GM23338 (cell line): ENCODE measurements around the gene UBE2H. TPM values are rescaled to one million over a fixed set of nuclear protein-coding genes. Genes with fewer than 3 reads are reported as not detected.
A peak's percentile ranks its signal among the peaks of the same experiment; 100 is the strongest.
"Not testable (repeated sequence)": the region's sequence is repeated elsewhere in the genome, so short reads cannot be mapped to it uniquely, and the experiment has no call there.

Experiments
- ATAC-seq: fragments of 200-7000 bp; cut with Tn5 transposase; 3 replicates; pipeline ENCODE4 v1.9.1; 2020
- DNase-seq: peaks from one replicate; pipeline ENCODE4 v3.0.0-alpha.2; 2015; ENCODE audit warnings: low spot score
- H2AFZ ChIP-seq: fragments of 200-600 bp; sonication (generic); 2 replicates; pipeline ENCODE4 v1.8.0; 2016; ENCODE audit warnings: antibody characterized with exemption, mild to moderate bottlenecking, moderate library complexity
- H3F3A ChIP-seq: fragments of 200-600 bp; sonication (generic); replicated peaks from 2 replicates; pipeline ENCODE4 v1.8.0; 2017; ENCODE audit warnings: antibody characterized with exemption, mixed run types, low read depth
- H3K27ac ChIP-seq: fragments of 200-600 bp; sonication (generic); 2 replicates; pipeline ENCODE4 v1.6.1; 2016; ENCODE audit warnings: low read depth
- H3K27me3 ChIP-seq: fragments of 200-600 bp; sonication (generic); 2 replicates; pipeline ENCODE4 v1.8.0; 2016; ENCODE audit warnings: mild to moderate bottlenecking, mixed run types, moderate library complexity; ENCODE audit not compliant: insufficient read depth
- H3K36me3 ChIP-seq: fragments of 200-600 bp; sonication (generic); 2 replicates; pipeline ENCODE4 v1.8.0; 2016; ENCODE audit warnings: mild to moderate bottlenecking; ENCODE audit not compliant: insufficient read depth
- H3K4me1 ChIP-seq: fragments of 200-600 bp; sonication (generic); 2 replicates; pipeline ENCODE4 v1.8.0; 2016; ENCODE audit warnings: mild to moderate bottlenecking, moderate library complexity; ENCODE audit not compliant: insufficient read depth
- H3K4me2 ChIP-seq: fragments of 200-600 bp; sonication (generic); 2 replicates; pipeline ENCODE4 v1.7.1; 2017; ENCODE audit warnings: mixed run types
- H3K4me3 ChIP-seq: fragments of 200-600 bp; sonication (generic); 2 replicates; pipeline ENCODE4 v1.6.1; 2016; ENCODE audit warnings: mixed run types
- H3K79me2 ChIP-seq: fragments of 200-600 bp; sonication (generic); replicated peaks from 2 replicates; pipeline ENCODE4 v1.8.0; 2017; ENCODE audit warnings: mild to moderate bottlenecking; ENCODE audit not compliant: insufficient read depth
- H3K9me2 ChIP-seq: fragments of 200-600 bp; sonication (generic); 2 replicates; pipeline ENCODE4 v1.8.0; 2017; ENCODE audit not compliant: insufficient read depth
- H4K20me1 ChIP-seq: fragments of 200-600 bp; sonication (generic); replicated peaks from 2 replicates; pipeline ENCODE4 v1.8.0; 2017; ENCODE audit warnings: mild to moderate bottlenecking; ENCODE audit not compliant: insufficient read depth
- H3K27ac Mint-ChIP-seq: 2 replicates; pipeline ENCODE4 v1.8.0; 2020; ENCODE audit warnings: inconsistent platforms, mild to moderate bottlenecking, moderate library complexity, mixed read lengths
- H3K27me3 Mint-ChIP-seq: 3 replicates; pipeline ENCODE4 v1.8.0; 2022; ENCODE audit warnings: low read depth, mild to moderate bottlenecking, moderate library complexity, mixed read lengths, inconsistent platforms; ENCODE audit not compliant: insufficient read depth, poor library complexity
- H3K36me3 Mint-ChIP-seq: 3 replicates; pipeline ENCODE4 v1.8.0; 2021; ENCODE audit warnings: low read depth, mild to moderate bottlenecking, inconsistent platforms, moderate library complexity, mixed read lengths
- H3K4me1 Mint-ChIP-seq: 3 replicates; pipeline ENCODE4 v1.8.0; 2020; ENCODE audit warnings: mild to moderate bottlenecking, inconsistent platforms, mixed read lengths
- H3K4me3 Mint-ChIP-seq: 3 replicates; pipeline ENCODE4 v1.8.0; 2021; ENCODE audit warnings: moderate library complexity, mild to moderate bottlenecking, inconsistent platforms, mixed read lengths
- H3K9me3 Mint-ChIP-seq: 3 replicates; pipeline ENCODE4 v1.8.0; 2020; ENCODE audit warnings: moderate library complexity, mild to moderate bottlenecking, inconsistent platforms, mixed read lengths
- CREB1 ChIP-seq: fragments of 250-450 bp; sonication (Bioruptor Pico); IDR thresholded peaks from 2 replicates; pipeline ENCODE4 v1.5.0; 2020; ENCODE audit warnings: low read depth, mild to moderate bottlenecking, moderate library complexity
- EZH2 ChIP-seq: fragments of 200-600 bp; sonication (generic); IDR thresholded peaks from one replicate; pipeline ENCODE4 v1.8.0; 2017; ENCODE audit warnings: antibody characterized with exemption, mild to moderate bottlenecking, low read depth; ENCODE audit not compliant: unreplicated experiment
- EZH2phosphoT487 ChIP-seq: fragments of 200-600 bp; sonication (generic); IDR thresholded peaks from one replicate; pipeline ENCODE4 v1.8.1; 2018; ENCODE audit warnings: antibody characterized with exemption; ENCODE audit not compliant: unreplicated experiment
- JUNB ChIP-seq: IDR thresholded peaks from one replicate; pipeline ENCODE4 v1.6.1; 2016; ENCODE audit warnings: antibody characterized with exemption; ENCODE audit not compliant: unreplicated experiment
- NANOG ChIP-seq: IDR thresholded peaks from 2 replicates; pipeline ENCODE4 v1.6.1; 2016; ENCODE audit warnings: antibody characterized with exemption, borderline replicate concordance
- POLR2AphosphoS5 ChIP-seq: IDR thresholded peaks from 2 replicates; pipeline ENCODE4 v1.6.1; 2016; ENCODE audit warnings: antibody characterized with exemption, low read depth
- REST ChIP-seq: IDR thresholded peaks from one replicate; pipeline ENCODE4 v1.6.1; 2018; ENCODE audit warnings: antibody characterized with exemption; ENCODE audit not compliant: unreplicated experiment
- STAT1 ChIP-seq: IDR thresholded peaks from one replicate; pipeline ENCODE4 v1.6.1; 2016; ENCODE audit warnings: antibody characterized with exemption; ENCODE audit not compliant: unreplicated experiment
- ZNF331 ChIP-seq: fragments of 250-450 bp; sonication (Bioruptor Pico); IDR thresholded peaks from 2 replicates; pipeline ENCODE4 v1.5.0; 2020; ENCODE audit warnings: low read depth, mild to moderate bottlenecking, moderate library complexity
- ZNF462 ChIP-seq: fragments of 250-450 bp; sonication (Bioruptor Pico); IDR thresholded peaks from 2 replicates; pipeline ENCODE4 v1.5.0; 2020; ENCODE audit warnings: mild to moderate bottlenecking, moderate library complexity
- polyA plus RNA-seq: library from polyadenylated mRNA; unstranded; fragments of >200 nt; fragmentation: Nextera tagmentation; extraction: Ambion mirVana; gene quantifications from 2 replicates; pipeline ENCODE4 v1.2.1, GENCODE V29; 2016
- total RNA-seq: library from RNA; depleted of rRNA; stranded (reverse); fragments of >200 nt; shearing (Covaris generic); gene quantifications from 2 replicates; pipeline ENCODE4 v1.2.3, GENCODE V29; 2014
- TF ChIP-seq, protein P1 (sequence below), 2 experiments: fragments of 200-600 bp in 1 of 2; sonication (generic) in 1 of 2; conservative IDR thresholded peaks; 2 replicates each; pipeline versions ENCODE4 v1.5.1 to v1.6.1; 2016 to 2017; ENCODE audit warnings: antibody characterized with exemption in 2 of 2, low read depth in 2 of 2, mild to moderate bottlenecking in 2 of 2, moderate library complexity in 1 of 2

The UBE2H gene
- total and polyA plus RNA-seq, 2 experiments from 2014 or later, result 40.8 to 86.5 TPM

DNA sequence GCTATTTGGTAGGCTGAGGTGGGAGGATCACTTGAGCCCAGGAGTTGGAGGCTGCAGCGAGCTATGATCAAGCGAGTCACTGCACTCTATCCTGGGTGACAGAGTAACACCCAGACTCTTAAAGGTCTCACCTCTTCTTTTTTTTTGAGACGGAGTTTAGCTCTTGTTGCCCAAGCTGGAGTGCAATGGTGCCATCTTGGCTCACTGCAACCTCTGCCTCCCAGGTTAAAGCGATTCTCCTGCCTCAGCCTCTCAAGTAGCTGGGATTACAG, 7.4 kb upstream of the UBE2H start:
- H3F3A ChIP-seq, H3K4me2 ChIP-seq, H3K4me3 Mint-ChIP-seq, H3K79me2 ChIP-seq, H2AFZ ChIP-seq, H3K36me3 ChIP-seq, H3K27me3 Mint-ChIP-seq, H3K9me3 Mint-ChIP-seq, H4K20me1 ChIP-seq, H3K27ac Mint-ChIP-seq, ATAC-seq, H3K4me3 ChIP-seq, DNase-seq, H3K27me3 ChIP-seq, H3K27ac ChIP-seq, H3K9me2 ChIP-seq, H3K4me1 ChIP-seq, H3K36me3 Mint-ChIP-seq: not testable (repeated sequence)
- H3K4me1 Mint-ChIP-seq, result peaks cover 18% of the 10 kb centered on the region

GRCh38 chr7:129959471-129960203, 6.9 kb upstream of the UBE2H start:
- Histone ChIP-seq H3K27ac (no peak overlapping the region), H3K36me3 (no peaks in the 10 kb centered on the region), H2AFZ (peak overlapping the region; percentile 64), H3K27me3 (no peaks in the 10 kb centered on the region), H3K4me2 (no peak overlapping the region), H3K4me3 (no peak overlapping the region), H3F3A (peaks cover 3% of the 10 kb centered on the region; the same call in 1 of the 2 replicates), H3K4me1 (no peaks in the 10 kb centered on the region), H3K79me2 (no peaks in the 10 kb centered on the region), H3K9me2 (0 out of 2 replicates have a peak, but pooled peaks cover 3% of the 10 kb centered on the region), H4K20me1 (no peaks in the 10 kb centered on the region)
- Mint-ChIP-seq H3K36me3 (no peaks in the 10 kb centered on the region), H3K27ac (peak overlapping the region; percentile 54; the same call in 1 of the 2 replicates), H3K4me1 (peaks cover 18% of the 10 kb centered on the region), H3K27me3 (peaks cover 2% of the 10 kb centered on the region), H3K9me3 (no peaks in the 10 kb centered on the region), H3K4me3 (no peak overlapping the region)
- ATAC-seq (no peak), DNase-seq (no peak)
- TF ChIP-seq JUNB (no peak), CREB1 (no peak), ZNF331 (no peak), ZNF462 (CRISPR knock-in tag) (no peak), STAT1 (no peak), REST (no peak), EZH2 (no peak), POLR2AphosphoS5 (no peak), NANOG (no peak), EZH2phosphoT487 (no peak)
- TF ChIP-seq, protein P1, sequence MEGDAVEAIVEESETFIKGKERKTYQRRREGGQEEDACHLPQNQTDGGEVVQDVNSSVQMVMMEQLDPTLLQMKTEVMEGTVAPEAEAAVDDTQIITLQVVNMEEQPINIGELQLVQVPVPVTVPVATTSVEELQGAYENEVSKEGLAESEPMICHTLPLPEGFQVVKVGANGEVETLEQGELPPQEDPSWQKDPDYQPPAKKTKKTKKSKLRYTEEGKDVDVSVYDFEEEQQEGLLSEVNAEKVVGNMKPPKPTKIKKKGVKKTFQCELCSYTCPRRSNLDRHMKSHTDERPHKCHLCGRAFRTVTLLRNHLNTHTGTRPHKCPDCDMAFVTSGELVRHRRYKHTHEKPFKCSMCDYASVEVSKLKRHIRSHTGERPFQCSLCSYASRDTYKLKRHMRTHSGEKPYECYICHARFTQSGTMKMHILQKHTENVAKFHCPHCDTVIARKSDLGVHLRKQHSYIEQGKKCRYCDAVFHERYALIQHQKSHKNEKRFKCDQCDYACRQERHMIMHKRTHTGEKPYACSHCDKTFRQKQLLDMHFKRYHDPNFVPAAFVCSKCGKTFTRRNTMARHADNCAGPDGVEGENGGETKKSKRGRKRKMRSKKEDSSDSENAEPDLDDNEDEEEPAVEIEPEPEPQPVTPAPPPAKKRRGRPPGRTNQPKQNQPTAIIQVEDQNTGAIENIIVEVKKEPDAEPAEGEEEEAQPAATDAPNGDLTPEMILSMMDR (conservative IDR thresholded peaks at IDR 0.05; ENCODE audit: low read depth in 2 of 2), result no peak
